ENCODE data around the gene ARID3A.
"Not testable (repeated sequence)": the region's sequence is repeated elsewhere in the genome, so short reads cannot be mapped to it uniquely, and the experiment has no call there.

Gene ARID3A

DNA sequence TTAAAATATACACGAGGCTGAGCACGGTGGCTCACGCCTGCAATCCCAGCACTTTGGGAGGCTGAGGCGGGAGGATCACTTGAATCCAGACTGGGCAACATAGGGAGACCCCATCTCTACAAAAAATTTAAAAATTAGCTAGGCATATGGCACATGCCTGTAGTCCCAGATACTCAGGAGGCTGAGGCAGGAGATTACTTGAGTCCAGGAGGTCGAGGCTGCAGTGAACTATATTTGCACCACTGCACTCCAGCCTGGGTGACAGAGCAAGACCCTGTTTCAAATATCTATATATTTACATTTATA lies 98.0 kb downstream of the ARID3A start:
- H3K4me1 ChIP-seq (ENCODE audit: insufficient read depth, low read length); H3K9me3 ChIP-seq (ENCODE audit: control insufficient read depth, insufficient read depth, low read length): not testable (repeated sequence)

DNA sequence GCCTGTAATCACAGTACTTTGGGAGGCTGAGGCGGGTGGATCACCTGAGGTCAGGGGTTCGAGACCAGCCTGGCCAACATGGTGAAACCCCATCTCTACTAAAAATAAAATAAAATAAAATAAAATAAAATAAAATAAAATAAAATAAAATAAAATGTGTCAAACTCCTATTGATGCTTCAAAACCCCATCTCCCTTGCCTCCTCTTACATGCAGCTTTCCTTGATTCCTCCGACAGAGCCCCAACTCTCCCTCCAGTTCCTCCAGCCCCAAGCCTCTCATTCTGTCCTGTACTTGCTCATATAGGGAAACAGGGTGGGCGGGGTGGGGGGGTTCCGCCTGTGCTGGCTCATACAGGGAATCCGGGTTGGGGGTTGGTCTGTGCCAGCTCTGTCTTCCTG lies 99.2 kb downstream of the ARID3A start:
- H3K4me1 ChIP-seq (ENCODE audit: insufficient read depth, low read length); H3K9ac ChIP-seq (ENCODE audit: low read depth, low read length); H3K36me3 ChIP-seq (ENCODE audit: insufficient read depth, low read length): not testable (repeated sequence)

More for the DNA sequence above, 98.0 kb downstream of the ARID3A start:
- H3K36me3 ChIP-seq (ENCODE audit: insufficient read depth, low read length); H3K9ac ChIP-seq (ENCODE audit: low read depth, low read length): not testable (repeated sequence)

More for the DNA sequence above, 99.2 kb downstream of the ARID3A start:
- not testable (repeated sequence) for H3K9me3 ChIP-seq (ENCODE audit: control insufficient read depth, insufficient read depth, low read length)
